HepG2 (cell line): ENCODE data around the gene ARL5A. TPM values are rescaled to one million over a fixed set of nuclear protein-coding genes. Genes with fewer than 3 reads are reported as not detected.
A peak's percentile ranks its signal among the peaks of the same experiment; 100 is the strongest.

Experiments used
- ARNT2 ChIP-seq: sonication (generic); formaldehyde crosslinking; IDR thresholded peaks from 2 replicates; pipeline ENCODE4 v1.8.0; 2022; ENCODE audit warnings: mild to moderate bottlenecking, low read depth, missing genetic modification reagents, moderate library complexity
- KAT8 ChIP-seq: IDR thresholded peaks from 2 replicates; pipeline ENCODE4 v1.6.1; 2016; ENCODE audit warnings: missing genetic modification reagents, missing compliant biosample characterization
- KDM1A ChIP-seq: IDR thresholded peaks from 2 replicates; pipeline ENCODE4 v1.6.1; 2016; ENCODE audit warnings: missing compliant biosample characterization
- KDM6A ChIP-seq: IDR thresholded peaks from 2 replicates; pipeline ENCODE4 v1.6.1; 2016; ENCODE audit warnings: low read depth
- MAF1 ChIP-seq: sonication (generic); formaldehyde crosslinking; IDR thresholded peaks from 2 replicates; pipeline ENCODE4 v1.5.0; 2020; ENCODE audit warnings: missing genetic modification reagents, borderline replicate concordance
- NBN ChIP-seq: fragments of 450-650 bp; conservative IDR thresholded peaks from 2 replicates; pipeline ENCODE4 v1.6.1; 2017
- NFYC ChIP-seq: IDR thresholded peaks from 2 replicates; pipeline ENCODE4 v1.6.1; 2016; ENCODE audit warnings: missing genetic modification reagents, missing compliant biosample characterization
- NKX3-1 ChIP-seq: sonication (generic); formaldehyde crosslinking; IDR thresholded peaks from 2 replicates; pipeline ENCODE4 v1.5.0; 2020; ENCODE audit warnings: missing genetic modification reagents
- RELA ChIP-seq: sonication (generic); formaldehyde crosslinking; IDR thresholded peaks from 2 replicates; pipeline ENCODE4 v1.4.0; 2020; ENCODE audit warnings: missing genetic modification reagents
- ZKSCAN8 ChIP-seq: IDR thresholded peaks from 2 replicates; pipeline ENCODE4 v1.6.1; 2016; ENCODE audit warnings: borderline replicate concordance, missing genetic modification reagents, missing compliant biosample characterization
- ZNF446 ChIP-seq: sonication (generic); formaldehyde crosslinking; IDR thresholded peaks from 2 replicates; pipeline ENCODE4 v1.5.0; 2020; ENCODE audit warnings: mild to moderate bottlenecking, missing genetic modification reagents
- ZNF614 ChIP-seq: IDR thresholded peaks from 2 replicates; pipeline ENCODE4 v1.6.1; 2018; ENCODE audit warnings: missing biosample characterization, missing genetic modification reagents, inconsistent platforms, borderline replicate concordance
- ZSCAN20 ChIP-seq: sonication (generic); formaldehyde crosslinking; IDR thresholded peaks from 2 replicates; pipeline ENCODE4 v1.4.0; 2020; ENCODE audit warnings: missing genetic modification reagents, mild to moderate bottlenecking, borderline replicate concordance
- polyA plus RNA-seq, 8 experiments: library from polyadenylated mRNA; depleted of rRNA in 3 of 8; stranded (reverse) in 7 of 8; unstranded in 1 of 8; fragments of >200 nt; fragmentation: Illumina TruSeq in 4 of 8; extraction: Trizol in 4 of 8; gene quantifications; 2 replicates each; pipeline versions ENCODE4 v1.2.1 to v1.2.3, GENCODE V29; 2011 to 2016; ENCODE audit warnings: low read depth in 4 of 8, missing spikeins in 1 of 8, mixed read lengths in 1 of 8; ENCODE audit not compliant: insufficient read depth in 1 of 8
- total RNA-seq, 5 experiments: library from RNA; depleted of rRNA; stranded (reverse); fragments of >200 nt; fragmentation: Illumina TruSeq; extraction: Trizol; gene quantifications; 2 replicates each; pipeline ENCODE4 v1.2.3, GENCODE V29; 2016; ENCODE audit warnings: low read depth in 1 of 5
- TF ChIP-seq, protein P1 (sequence below), 2 experiments: sonication (generic) in 1 of 2; formaldehyde crosslinking in 1 of 2; IDR thresholded peaks; 2 replicates each; pipeline versions ENCODE4 v1.6.1 to v1.9.0; 2014 to 2022; ENCODE audit warnings: antibody characterized with exemption in 1 of 2, borderline replicate concordance in 1 of 2, inconsistent platforms in 1 of 2, low read depth in 1 of 2, missing genetic modification reagents in 1 of 2
- TF ChIP-seq, protein P2 (sequence below): sonication (generic); formaldehyde crosslinking; IDR thresholded peaks from 2 replicates; pipeline ENCODE4 v1.4.0; 2020; ENCODE audit warnings: mild to moderate bottlenecking, missing genetic modification reagents
- TF ChIP-seq, protein P3 (sequence below): IDR thresholded peaks from 2 replicates; pipeline ENCODE4 v1.6.1; 2012; ENCODE audit warnings: inconsistent platforms
- TF ChIP-seq, protein P4 (sequence below): sonication (generic); formaldehyde crosslinking; IDR thresholded peaks from 2 replicates; pipeline ENCODE4 v1.5.0; 2020; ENCODE audit warnings: missing genetic modification reagents
- TF ChIP-seq, protein P5 (sequence below): IDR thresholded peaks from 2 replicates; pipeline ENCODE4 v1.6.1; 2016; ENCODE audit warnings: missing genetic modification reagents, missing compliant biosample characterization
- TF ChIP-seq, protein P6 (sequence below): sonication (generic); formaldehyde crosslinking; IDR thresholded peaks from 2 replicates; pipeline ENCODE4 v1.9.0; 2021; ENCODE audit warnings: missing genetic modification reagents, borderline replicate concordance

Gene ARL5A
- total and polyA plus RNA-seq, 2 of the 13 experiments (the other 11 are each of a cell fraction or from before 2014, with no cell fraction given), result 47.5 to 149 TPM

DNA sequence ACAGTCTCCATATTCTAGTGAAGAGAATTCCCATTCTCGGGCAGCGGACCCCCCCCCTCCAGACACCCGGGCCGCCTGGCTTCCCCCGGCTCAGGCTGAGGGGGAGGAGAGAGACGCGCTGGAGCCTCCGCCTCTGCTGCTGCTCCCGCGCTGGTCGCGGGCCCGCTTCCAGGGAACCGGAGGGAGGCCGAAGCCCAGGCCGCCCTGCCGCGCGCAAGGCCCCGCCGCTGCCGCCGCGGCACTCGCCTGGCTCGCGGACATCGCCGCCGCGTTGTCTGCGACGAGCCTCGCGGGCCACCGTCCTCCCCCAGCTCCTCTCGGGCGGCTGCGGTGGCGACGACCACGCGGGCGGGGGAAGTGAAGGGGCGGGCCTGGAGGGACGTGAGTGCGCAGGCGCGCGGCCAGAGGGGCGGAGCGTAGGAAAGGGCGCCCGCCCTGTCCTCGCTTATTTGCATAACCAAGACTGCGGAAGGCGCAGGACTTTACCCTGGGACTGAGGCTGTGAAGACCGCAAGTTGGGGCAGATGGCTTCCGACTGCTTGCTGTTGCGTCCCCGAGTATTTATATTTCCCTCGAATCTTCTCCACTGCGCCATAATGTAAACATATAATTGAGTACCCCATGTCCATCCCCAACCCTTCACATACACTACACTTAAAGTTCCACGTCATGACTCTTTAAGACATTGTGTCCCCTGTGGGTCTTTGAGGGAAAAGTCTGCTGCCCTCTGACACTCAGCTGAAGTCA, at the start of gene ARL5A (continued):
- TF ChIP-seq, protein P1, sequence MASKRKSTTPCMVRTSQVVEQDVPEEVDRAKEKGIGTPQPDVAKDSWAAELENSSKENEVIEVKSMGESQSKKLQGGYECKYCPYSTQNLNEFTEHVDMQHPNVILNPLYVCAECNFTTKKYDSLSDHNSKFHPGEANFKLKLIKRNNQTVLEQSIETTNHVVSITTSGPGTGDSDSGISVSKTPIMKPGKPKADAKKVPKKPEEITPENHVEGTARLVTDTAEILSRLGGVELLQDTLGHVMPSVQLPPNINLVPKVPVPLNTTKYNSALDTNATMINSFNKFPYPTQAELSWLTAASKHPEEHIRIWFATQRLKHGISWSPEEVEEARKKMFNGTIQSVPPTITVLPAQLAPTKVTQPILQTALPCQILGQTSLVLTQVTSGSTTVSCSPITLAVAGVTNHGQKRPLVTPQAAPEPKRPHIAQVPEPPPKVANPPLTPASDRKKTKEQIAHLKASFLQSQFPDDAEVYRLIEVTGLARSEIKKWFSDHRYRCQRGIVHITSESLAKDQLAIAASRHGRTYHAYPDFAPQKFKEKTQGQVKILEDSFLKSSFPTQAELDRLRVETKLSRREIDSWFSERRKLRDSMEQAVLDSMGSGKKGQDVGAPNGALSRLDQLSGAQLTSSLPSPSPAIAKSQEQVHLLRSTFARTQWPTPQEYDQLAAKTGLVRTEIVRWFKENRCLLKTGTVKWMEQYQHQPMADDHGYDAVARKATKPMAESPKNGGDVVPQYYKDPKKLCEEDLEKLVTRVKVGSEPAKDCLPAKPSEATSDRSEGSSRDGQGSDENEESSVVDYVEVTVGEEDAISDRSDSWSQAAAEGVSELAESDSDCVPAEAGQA (IDR thresholded peaks at IDR 0.05; ENCODE audit: low read depth), result 0 out of 2 replicates have a peak, but pooled peaks have one; percentile 23
- TF ChIP-seq, protein P1 (CRISPR knock-in tag; IDR thresholded peaks at IDR 0.05; ENCODE audit: borderline replicate concordance), result 0 out of 2 replicates have a peak, but pooled peaks have one; percentile 31
- TF ChIP-seq NKX3-1 (CRISPR knock-in tag) (no peak), ARNT2 (CRISPR knock-in tag) (peak; percentile 98), RELA (CRISPR knock-in tag) (peak; percentile 85; the same call in 1 of the 2 replicates), ZSCAN20 (CRISPR knock-in tag) (no peak), KDM6A (CRISPR knock-in tag) (no peak), KDM1A (CRISPR knock-in tag) (no peak), NFYC (CRISPR knock-in tag) (no peak), MAF1 (CRISPR knock-in tag) (no peak; the same call in 1 of the 2 replicates), ZKSCAN8 (CRISPR knock-in tag) (no peak), ZNF446 (CRISPR knock-in tag) (peak; percentile 91), NBN (no peak), KAT8 (CRISPR knock-in tag) (peak; percentile 93), ZNF614 (CRISPR knock-in tag) (no peak; the same call in 1 of the 2 replicates)
- TF ChIP-seq, protein P2, sequence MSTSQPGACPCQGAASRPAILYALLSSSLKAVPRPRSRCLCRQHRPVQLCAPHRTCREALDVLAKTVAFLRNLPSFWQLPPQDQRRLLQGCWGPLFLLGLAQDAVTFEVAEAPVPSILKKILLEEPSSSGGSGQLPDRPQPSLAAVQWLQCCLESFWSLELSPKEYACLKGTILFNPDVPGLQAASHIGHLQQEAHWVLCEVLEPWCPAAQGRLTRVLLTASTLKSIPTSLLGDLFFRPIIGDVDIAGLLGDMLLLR, result peak; percentile 97
- TF ChIP-seq, protein P3, sequence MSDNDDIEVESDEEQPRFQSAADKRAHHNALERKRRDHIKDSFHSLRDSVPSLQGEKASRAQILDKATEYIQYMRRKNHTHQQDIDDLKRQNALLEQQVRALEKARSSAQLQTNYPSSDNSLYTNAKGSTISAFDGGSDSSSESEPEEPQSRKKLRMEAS, result peak; percentile 97
- TF ChIP-seq, protein P4, sequence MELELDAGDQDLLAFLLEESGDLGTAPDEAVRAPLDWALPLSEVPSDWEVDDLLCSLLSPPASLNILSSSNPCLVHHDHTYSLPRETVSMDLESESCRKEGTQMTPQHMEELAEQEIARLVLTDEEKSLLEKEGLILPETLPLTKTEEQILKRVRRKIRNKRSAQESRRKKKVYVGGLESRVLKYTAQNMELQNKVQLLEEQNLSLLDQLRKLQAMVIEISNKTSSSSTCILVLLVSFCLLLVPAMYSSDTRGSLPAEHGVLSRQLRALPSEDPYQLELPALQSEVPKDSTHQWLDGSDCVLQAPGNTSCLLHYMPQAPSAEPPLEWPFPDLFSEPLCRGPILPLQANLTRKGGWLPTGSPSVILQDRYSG, result no peak
- TF ChIP-seq, protein P5, sequence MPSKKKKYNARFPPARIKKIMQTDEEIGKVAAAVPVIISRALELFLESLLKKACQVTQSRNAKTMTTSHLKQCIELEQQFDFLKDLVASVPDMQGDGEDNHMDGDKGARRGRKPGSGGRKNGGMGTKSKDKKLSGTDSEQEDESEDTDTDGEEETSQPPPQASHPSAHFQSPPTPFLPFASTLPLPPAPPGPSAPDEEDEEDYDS (CRISPR knock-in tag), result peak; percentile 93
- TF ChIP-seq, protein P6, sequence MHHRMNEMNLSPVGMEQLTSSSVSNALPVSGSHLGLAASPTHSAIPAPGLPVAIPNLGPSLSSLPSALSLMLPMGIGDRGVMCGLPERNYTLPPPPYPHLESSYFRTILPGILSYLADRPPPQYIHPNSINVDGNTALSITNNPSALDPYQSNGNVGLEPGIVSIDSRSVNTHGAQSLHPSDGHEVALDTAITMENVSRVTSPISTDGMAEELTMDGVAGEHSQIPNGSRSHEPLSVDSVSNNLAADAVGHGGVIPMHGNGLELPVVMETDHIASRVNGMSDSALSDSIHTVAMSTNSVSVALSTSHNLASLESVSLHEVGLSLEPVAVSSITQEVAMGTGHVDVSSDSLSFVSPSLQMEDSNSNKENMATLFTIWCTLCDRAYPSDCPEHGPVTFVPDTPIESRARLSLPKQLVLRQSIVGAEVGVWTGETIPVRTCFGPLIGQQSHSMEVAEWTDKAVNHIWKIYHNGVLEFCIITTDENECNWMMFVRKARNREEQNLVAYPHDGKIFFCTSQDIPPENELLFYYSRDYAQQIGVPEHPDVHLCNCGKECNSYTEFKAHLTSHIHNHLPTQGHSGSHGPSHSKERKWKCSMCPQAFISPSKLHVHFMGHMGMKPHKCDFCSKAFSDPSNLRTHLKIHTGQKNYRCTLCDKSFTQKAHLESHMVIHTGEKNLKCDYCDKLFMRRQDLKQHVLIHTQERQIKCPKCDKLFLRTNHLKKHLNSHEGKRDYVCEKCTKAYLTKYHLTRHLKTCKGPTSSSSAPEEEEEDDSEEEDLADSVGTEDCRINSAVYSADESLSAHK (CRISPR knock-in tag), result no peak
